PC-3 (cell line): ENCODE measurements around the gene EVL. TPM values are rescaled to one million over a fixed set of nuclear protein-coding genes. Genes with fewer than 3 reads are reported as not detected.

ENCODE experiments used
- ATAC-seq: fragments of 200-7000 bp; cut with Tn5 transposase; 2 replicates; pipeline ENCODE4 v1.9.1; 2020; ENCODE audit warnings: mild to moderate bottlenecking, moderate library complexity
- BruUV-seq: library from RNA; stranded (reverse); fragments of 400-500 nt; replicated peaks from 2 replicates; lab custom pipeline; 2021; lab: Mats Ljungman, UMichigan
- CTCF ChIA-PET: fragments of 300-600 bp; sonication (Branson Sonifier 250); formaldehyde crosslinking; loops from one replicate; lab custom pipeline; 2022; ENCODE audit warnings: antibody characterized with exemption; lab: Charles Lee
- POLR2A ChIA-PET: fragments of 300-600 bp; sonication (Branson Sonifier 250); formaldehyde crosslinking; loops from one replicate; lab custom pipeline; 2022; ENCODE audit warnings: antibody characterized with exemption; ENCODE audit not compliant: unreplicated experiment; lab: Charles Lee
- DNase-seq: peaks from one replicate; pipeline ENCODE4 v3.0.0-alpha.2; 2015
- H2AFZ ChIP-seq: fragments of 300-600 bp; sonication (generic); 2 replicates; pipeline ENCODE4 v1.6.0; 2016; ENCODE audit warnings: antibody characterized with exemption, low read length
- H3F3A ChIP-seq: fragments of 300-600 bp; sonication (generic); one replicate; pipeline ENCODE4 v1.6.0; 2017; ENCODE audit warnings: antibody characterized with exemption, low read length, control low read depth, mild to moderate bottlenecking; ENCODE audit not compliant: unreplicated experiment
- H3K27ac ChIP-seq: fragments of 300-600 bp; sonication (generic); 2 replicates; pipeline ENCODE4 v1.5.1; 2016; ENCODE audit warnings: mild to moderate bottlenecking, low read length
- H3K27me3 ChIP-seq: fragments of 300-600 bp; sonication (generic); 2 replicates; pipeline ENCODE4 v1.6.1; 2016; ENCODE audit warnings: low read length, mixed read lengths
- H3K36me3 ChIP-seq: fragments of 300-600 bp; sonication (generic); 2 replicates; pipeline ENCODE4 v1.6.1; 2016; ENCODE audit warnings: low read depth, mixed run types, low read length, mixed read lengths
- H3K4me1 ChIP-seq: fragments of 300-600 bp; sonication (generic); 2 replicates; pipeline ENCODE4 v1.5.1; 2016; ENCODE audit warnings: low read length; ENCODE audit not compliant: insufficient read depth
- H3K4me2 ChIP-seq: fragments of 300-600 bp; sonication (generic); 2 replicates; pipeline ENCODE4 v1.6.0; 2016; ENCODE audit warnings: low read length
- H3K4me3 ChIP-seq: fragments of 300-600 bp; sonication (generic); 2 replicates; pipeline ENCODE4 v1.5.1; 2016; ENCODE audit warnings: mild to moderate bottlenecking, low read length, mixed read lengths
- H3K79me2 ChIP-seq: fragments of 300-600 bp; sonication (generic); 2 replicates; pipeline ENCODE4 v1.6.1; 2017; ENCODE audit warnings: low read length, mixed read lengths
- H3K9ac ChIP-seq: fragments of 300-600 bp; sonication (generic); 2 replicates; pipeline ENCODE4 v1.6.0; 2016; ENCODE audit warnings: mild to moderate bottlenecking, low read length
- H3K9me2 ChIP-seq: fragments of 300-600 bp; sonication (generic); replicated peaks from 2 replicates; pipeline ENCODE4 v1.6.1; 2016; ENCODE audit warnings: mixed run types, low read length, mixed read lengths
- H3K9me3 ChIP-seq: fragments of 300-600 bp; sonication (generic); 2 replicates; pipeline ENCODE4 v1.6.1; 2016; ENCODE audit warnings: low read length, mixed read lengths
- H4K20me1 ChIP-seq: fragments of 300-600 bp; sonication (generic); 2 replicates; pipeline ENCODE4 v1.6.1; 2016; ENCODE audit warnings: low read length, mixed read lengths
- CTCF ChIP-seq: fragments of 300-600 bp; sonication (generic); conservative IDR thresholded peaks from 2 replicates; pipeline ENCODE4 v1.5.1; 2017; ENCODE audit warnings: antibody characterized with exemption, low read depth, mild to moderate bottlenecking, low read length
- EZH2 ChIP-seq: fragments of 300-600 bp; sonication (generic); IDR thresholded peaks from one replicate; pipeline ENCODE4 v1.6.1; 2017; ENCODE audit warnings: antibody characterized with exemption, mild to moderate bottlenecking, low read length; ENCODE audit not compliant: unreplicated experiment
- EZH2phosphoT487 ChIP-seq: fragments of 300-600 bp; sonication (generic); IDR thresholded peaks from 2 replicates; pipeline ENCODE4 v1.6.1; 2018; ENCODE audit warnings: mild to moderate bottlenecking, antibody characterized with exemption, low read length, borderline replicate concordance
- intact Hi-C: fragments of 100-400 bp; cut with micrococcal nuclease; formaldehyde crosslinking; loops from 2 replicates; pipeline ENCODE4 v1.9.0; 2023
- total RNA-seq: library from RNA; depleted of rRNA; stranded (reverse); fragments of >200 nt; gene quantifications from 2 replicates; pipeline ENCODE4 v1.2.3, GENCODE V29; 2014

Gene EVL
- total RNA-seq, 1 experiment from 2014 or later, result 26.5 TPM

DNA sequence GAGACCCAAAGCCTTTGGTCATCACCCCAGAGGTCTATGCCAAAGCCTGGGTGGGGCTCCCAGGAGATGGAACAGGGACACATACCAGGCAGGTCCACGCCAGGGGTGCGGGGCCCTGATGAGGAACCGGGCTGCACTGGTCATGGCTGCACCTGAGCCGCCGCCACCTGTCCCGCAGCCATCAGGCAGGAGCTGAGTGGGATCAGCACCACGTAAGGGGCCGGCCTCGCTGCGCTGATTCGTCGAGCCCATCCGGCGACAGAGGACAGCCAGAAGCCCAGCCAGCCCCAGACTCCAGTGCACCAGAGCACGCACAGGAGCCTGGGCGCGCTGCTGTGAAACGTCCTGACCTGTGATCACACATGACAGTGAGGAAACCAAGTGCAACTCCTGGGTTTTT lies 78.3 kb downstream of the EVL start:
- no peak overlapping the region for H3K27ac ChIP-seq
- intact Hi-C loops, result no loop called here
- no peaks in the 10 kb centered on the region for H3K27me3 ChIP-seq
- no peaks in the 10 kb centered on the region for H3K9me2 ChIP-seq
- POLR2A ChIA-PET, result no interaction called here
- CTCF ChIA-PET, result no interaction called here
- no peak overlapping the region for H2AFZ ChIP-seq
- DNase-seq (no peak), ATAC-seq (no peak)
- no peaks in the 10 kb centered on the region for H4K20me1 ChIP-seq
- BruUV-seq, result no TSS peak
- no peaks in the 10 kb centered on the region for H3K4me1 ChIP-seq
- no peaks in the 10 kb centered on the region for H3K9me3 ChIP-seq
- no peak for TF ChIP-seq EZH2
- no peaks in the 10 kb centered on the region for H3K36me3 ChIP-seq
- no peak overlapping the region for H3K9ac ChIP-seq
- H3K4me2 ChIP-seq, result no peak overlapping the region
- H3K79me2 ChIP-seq, result no peaks in the 10 kb centered on the region
- no peaks in the 10 kb centered on the region for H3F3A ChIP-seq
- H3K4me3 ChIP-seq, result no peak overlapping the region

- Histone ChIP-seq H2AFZ (no peak overlapping the region), H3K9ac (no peak overlapping the region), H3K4me2 (no peak overlapping the region), H3K79me2 (no peaks in the 10 kb centered on the region), H4K20me1 (no peaks in the 10 kb centered on the region), H3F3A (no peaks in the 10 kb centered on the region), H3K9me2 (no peaks in the 10 kb centered on the region), H3K9me3 (no peaks in the 10 kb centered on the region), H3K27ac (no peak overlapping the region), H3K4me1 (no peaks in the 10 kb centered on the region), H3K36me3 (no peaks in the 10 kb centered on the region), H3K27me3 (no peaks in the 10 kb centered on the region), H3K4me3 (no peak overlapping the region)
- POLR2A ChIA-PET, result no interaction called here
- no TSS peak for BruUV-seq
- intact Hi-C loops, result no loop called here
- no peak for ATAC-seq
- CTCF ChIA-PET, result no interaction called here
- no peak for DNase-seq
- TF ChIP-seq EZH2phosphoT487 (no peak), CTCF (no peak), EZH2 (no peak)
Measured at GRCh38 chr14:100143934-100144333, 78.7 kb downstream of the EVL start.

GRCh38 chr14:100144645-100144995 lies 79.4 kb downstream of the EVL start:
- peaks cover under 1% of the 10 kb centered on the region; the same call in 1 of the 2 replicates for H3K4me1 ChIP-seq
- no TSS peak for BruUV-seq
- no peaks in the 10 kb centered on the region for H3K27me3 ChIP-seq
- H3K9me2 ChIP-seq, result no peaks in the 10 kb centered on the region
- CTCF ChIA-PET, result no interaction called here
- no peaks in the 10 kb centered on the region for H3K36me3 ChIP-seq
- H3K27ac ChIP-seq, result no peak overlapping the region
- TF ChIP-seq EZH2phosphoT487 (no peak), CTCF (no peak)
- intact Hi-C loops, result no loop called here
- no peak overlapping the region for H2AFZ ChIP-seq
- H3F3A ChIP-seq, result no peaks in the 10 kb centered on the region
- H3K9me3 ChIP-seq, result no peaks in the 10 kb centered on the region
- H3K4me3 ChIP-seq, result no peak overlapping the region
- no peaks in the 10 kb centered on the region for H4K20me1 ChIP-seq
- ATAC-seq (no peak), DNase-seq (no peak)
- H3K9ac ChIP-seq, result no peak overlapping the region
- no peaks in the 10 kb centered on the region for H3K79me2 ChIP-seq
- H3K4me2 ChIP-seq, result no peak overlapping the region
- POLR2A ChIA-PET, result no interaction called here
